ENCODE results near the gene SLC25A13. TPM values are rescaled to one million over a fixed set of nuclear protein-coding genes. Genes with fewer than 3 reads are reported as not detected.

SLC25A13 gene
- total RNA-seq, 1 experiment from 2014 or later: 77.2 TPM

- TF ChIP-seq, protein P1, sequence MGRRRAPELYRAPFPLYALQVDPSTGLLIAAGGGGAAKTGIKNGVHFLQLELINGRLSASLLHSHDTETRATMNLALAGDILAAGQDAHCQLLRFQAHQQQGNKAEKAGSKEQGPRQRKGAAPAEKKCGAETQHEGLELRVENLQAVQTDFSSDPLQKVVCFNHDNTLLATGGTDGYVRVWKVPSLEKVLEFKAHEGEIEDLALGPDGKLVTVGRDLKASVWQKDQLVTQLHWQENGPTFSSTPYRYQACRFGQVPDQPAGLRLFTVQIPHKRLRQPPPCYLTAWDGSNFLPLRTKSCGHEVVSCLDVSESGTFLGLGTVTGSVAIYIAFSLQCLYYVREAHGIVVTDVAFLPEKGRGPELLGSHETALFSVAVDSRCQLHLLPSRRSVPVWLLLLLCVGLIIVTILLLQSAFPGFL (CRISPR knock-in tag; IDR thresholded peaks at IDR 0.05; ENCODE audit: borderline replicate concordance): no peak
- TF ChIP-seq ZNF121 (CRISPR knock-in tag; IDR thresholded peaks at IDR 0.05): no peak
These were observed 118.1 kb downstream of the SLC25A13 start (continued) for GRCh38 chr7:96203786-96204185.

- ChIA-PET CTCF (interaction anchor here (0.7 kb wide), 1 partner anchor 23 kb away, joined by 5 read pairs; no protein-coding TSS in a partner anchor), POLR2A (no interaction called here)
- no peak overlapping the region for H3K4me3 Mint-ChIP-seq
- H3K36me3 Mint-ChIP-seq: no peaks in the 10 kb centered on the region
- TF ChIP-seq MAX (CRISPR knock-in tag; IDR thresholded peaks at IDR 0.05) (no peak), JAZF1 (CRISPR knock-in tag; IDR thresholded peaks at IDR 0.05) (no peak), ZNF532 (CRISPR knock-in tag; IDR thresholded peaks at IDR 0.05; ENCODE audit: borderline replicate concordance) (no peak), CREB1 (CRISPR knock-in tag; IDR thresholded peaks at IDR 0.05) (no peak), SOX15 (CRISPR knock-in tag; IDR thresholded peaks at IDR 0.05) (no peak), EMX1 (CRISPR knock-in tag; IDR thresholded peaks at IDR 0.05) (no peak), NFYB (CRISPR knock-in tag; conservative IDR thresholded peaks at IDR 0.05; ENCODE audit: low read depth) (no peak)
- TF ChIP-seq, protein P2, sequence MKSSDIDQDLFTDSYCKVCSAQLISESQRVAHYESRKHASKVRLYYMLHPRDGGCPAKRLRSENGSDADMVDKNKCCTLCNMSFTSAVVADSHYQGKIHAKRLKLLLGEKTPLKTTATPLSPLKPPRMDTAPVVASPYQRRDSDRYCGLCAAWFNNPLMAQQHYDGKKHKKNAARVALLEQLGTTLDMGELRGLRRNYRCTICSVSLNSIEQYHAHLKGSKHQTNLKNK (CRISPR knock-in tag; IDR thresholded peaks at IDR 0.05): no peak
- TF ChIP-seq, protein P3, sequence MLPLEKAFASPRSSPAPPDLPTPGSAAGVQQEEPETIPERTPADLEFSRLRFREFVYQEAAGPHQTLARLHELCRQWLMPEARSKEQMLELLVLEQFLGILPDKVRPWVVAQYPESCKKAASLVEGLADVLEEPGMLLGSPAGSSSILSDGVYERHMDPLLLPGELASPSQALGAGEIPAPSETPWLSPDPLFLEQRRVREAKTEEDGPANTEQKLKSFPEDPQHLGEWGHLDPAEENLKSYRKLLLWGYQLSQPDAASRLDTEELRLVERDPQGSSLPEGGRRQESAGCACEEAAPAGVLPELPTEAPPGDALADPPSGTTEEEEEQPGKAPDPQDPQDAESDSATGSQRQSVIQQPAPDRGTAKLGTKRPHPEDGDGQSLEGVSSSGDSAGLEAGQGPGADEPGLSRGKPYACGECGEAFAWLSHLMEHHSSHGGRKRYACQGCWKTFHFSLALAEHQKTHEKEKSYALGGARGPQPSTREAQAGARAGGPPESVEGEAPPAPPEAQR (CRISPR knock-in tag; IDR thresholded peaks at IDR 0.05): no peak
- TF ChIP-seq, protein P4, sequence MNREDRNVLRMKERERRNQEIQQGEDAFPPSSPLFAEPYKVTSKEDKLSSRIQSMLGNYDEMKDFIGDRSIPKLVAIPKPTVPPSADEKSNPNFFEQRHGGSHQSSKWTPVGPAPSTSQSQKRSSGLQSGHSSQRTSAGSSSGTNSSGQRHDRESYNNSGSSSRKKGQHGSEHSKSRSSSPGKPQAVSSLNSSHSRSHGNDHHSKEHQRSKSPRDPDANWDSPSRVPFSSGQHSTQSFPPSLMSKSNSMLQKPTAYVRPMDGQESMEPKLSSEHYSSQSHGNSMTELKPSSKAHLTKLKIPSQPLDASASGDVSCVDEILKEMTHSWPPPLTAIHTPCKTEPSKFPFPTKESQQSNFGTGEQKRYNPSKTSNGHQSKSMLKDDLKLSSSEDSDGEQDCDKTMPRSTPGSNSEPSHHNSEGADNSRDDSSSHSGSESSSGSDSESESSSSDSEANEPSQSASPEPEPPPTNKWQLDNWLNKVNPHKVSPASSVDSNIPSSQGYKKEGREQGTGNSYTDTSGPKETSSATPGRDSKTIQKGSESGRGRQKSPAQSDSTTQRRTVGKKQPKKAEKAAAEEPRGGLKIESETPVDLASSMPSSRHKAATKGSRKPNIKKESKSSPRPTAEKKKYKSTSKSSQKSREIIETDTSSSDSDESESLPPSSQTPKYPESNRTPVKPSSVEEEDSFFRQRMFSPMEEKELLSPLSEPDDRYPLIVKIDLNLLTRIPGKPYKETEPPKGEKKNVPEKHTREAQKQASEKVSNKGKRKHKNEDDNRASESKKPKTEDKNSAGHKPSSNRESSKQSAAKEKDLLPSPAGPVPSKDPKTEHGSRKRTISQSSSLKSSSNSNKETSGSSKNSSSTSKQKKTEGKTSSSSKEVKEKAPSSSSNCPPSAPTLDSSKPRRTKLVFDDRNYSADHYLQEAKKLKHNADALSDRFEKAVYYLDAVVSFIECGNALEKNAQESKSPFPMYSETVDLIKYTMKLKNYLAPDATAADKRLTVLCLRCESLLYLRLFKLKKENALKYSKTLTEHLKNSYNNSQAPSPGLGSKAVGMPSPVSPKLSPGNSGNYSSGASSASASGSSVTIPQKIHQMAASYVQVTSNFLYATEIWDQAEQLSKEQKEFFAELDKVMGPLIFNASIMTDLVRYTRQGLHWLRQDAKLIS (CRISPR knock-in tag; IDR thresholded peaks at IDR 0.05; ENCODE audit: borderline replicate concordance): no peak
- H3K27me3 Mint-ChIP-seq (ENCODE audit: low read depth): peaks cover 12% of the 10 kb centered on the region
- ATAC-seq (no peak), DNase-seq (ENCODE audit: low spot score) (no peak)
- no peaks in the 10 kb centered on the region for H3K9me3 Mint-ChIP-seq
- H3K27ac Mint-ChIP-seq: no peak overlapping the region
- peaks cover 18% of the 10 kb centered on the region for H3K4me1 Mint-ChIP-seq
These were observed 119.8 kb downstream of the SLC25A13 start for GRCh38 chr7:96202102-96202501.

- Mint-ChIP-seq H3K27me3 (ENCODE audit: low read depth) (peaks cover 12% of the 10 kb centered on the region), H3K9me3 (no peaks in the 10 kb centered on the region), H3K27ac (no peak overlapping the region), H3K36me3 (no peaks in the 10 kb centered on the region), H3K4me3 (no peak overlapping the region), H3K4me1 (peaks cover 18% of the 10 kb centered on the region)
- no peak for ATAC-seq
- CTCF ChIA-PET: no interaction called here
- no peak for DNase-seq (ENCODE audit: low spot score)
- POLR2A ChIA-PET: no interaction called here
- TF ChIP-seq ZNF425 (CRISPR knock-in tag; conservative IDR thresholded peaks at IDR 0.05) (no peak), RELA (CRISPR knock-in tag; IDR thresholded peaks at IDR 0.05; ENCODE audit: borderline replicate concordance) (no peak), GRHL2 (CRISPR knock-in tag; IDR thresholded peaks at IDR 0.05; ENCODE audit: insufficient replicate concordance, severe bottlenecking) (no peak), NR1H2 (CRISPR knock-in tag; IDR thresholded peaks at IDR 0.05) (no peak), JAZF1 (CRISPR knock-in tag; IDR thresholded peaks at IDR 0.05) (no peak), ELF4 (CRISPR knock-in tag; IDR thresholded peaks at IDR 0.05; ENCODE audit: low read depth) (no peak), NFATC4 (CRISPR knock-in tag; IDR thresholded peaks at IDR 0.05) (no peak), PRRX2 (CRISPR knock-in tag; IDR thresholded peaks at IDR 0.05) (no peak)
- TF ChIP-seq, protein P5, sequence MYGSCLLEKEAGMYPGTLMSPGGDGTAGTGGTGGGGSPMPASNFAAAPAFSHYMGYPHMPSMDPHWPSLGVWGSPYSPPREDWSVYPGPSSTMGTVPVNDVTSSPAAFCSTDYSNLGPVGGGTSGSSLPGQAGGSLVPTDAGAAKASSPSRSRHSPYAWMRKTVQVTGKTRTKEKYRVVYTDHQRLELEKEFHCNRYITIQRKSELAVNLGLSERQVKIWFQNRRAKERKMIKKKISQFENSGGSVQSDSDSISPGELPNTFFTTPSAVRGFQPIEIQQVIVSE (CRISPR knock-in tag; IDR thresholded peaks at IDR 0.05; ENCODE audit: borderline replicate concordance): no peak
These were observed 121.2 kb downstream of the SLC25A13 start for GRCh38 chr7:96200740-96201139.
